Fibroblast of lung (primary cell): ENCODE measurements around the gene ANKS1B. TPM values are rescaled to one million over a fixed set of nuclear protein-coding genes. Genes with fewer than 3 reads are reported as not detected.

Experiments used
- DNase-seq, 2 donors: peaks; one replicate each; pipeline versions ENCODE4 v3.0.0 to v3.0.0-alpha.2; 2010; ENCODE audit warnings: low read depth in 2 of 2
- H2AFZ ChIP-seq: 2 replicates; pipeline ENCODE4 v1.5.1; 2012; ENCODE audit warnings: low read length, control low read depth, inconsistent platforms
- H3K27ac ChIP-seq: 2 replicates; pipeline ENCODE4 v1.5.1; 2011; ENCODE audit warnings: low read length, control low read depth; ENCODE audit not compliant: insufficient read depth
- H3K27me3 ChIP-seq: 2 replicates; pipeline ENCODE4 v1.5.1; 2011; ENCODE audit warnings: mild to moderate bottlenecking, low read length; ENCODE audit not compliant: control insufficient read depth, insufficient read depth
- H3K36me3 ChIP-seq: 2 replicates; pipeline ENCODE4 v1.5.1; 2011; ENCODE audit warnings: low read length; ENCODE audit not compliant: control insufficient read depth, insufficient read depth
- H3K4me1 ChIP-seq: 2 replicates; pipeline ENCODE4 v1.5.1; 2011; ENCODE audit warnings: low read length; ENCODE audit not compliant: control insufficient read depth, insufficient read depth; ENCODE audit errors: extremely low read depth
- H3K4me2 ChIP-seq: 2 replicates; pipeline ENCODE4 v1.5.1; 2011; ENCODE audit warnings: low read length, control low read depth; ENCODE audit not compliant: insufficient read depth; ENCODE audit errors: extremely low read depth
- H3K4me3 ChIP-seq, 4 experiments: fragments of 200-600 bp in 1 of 4; sonication (generic) in 1 of 4; replicated peaks in 1 of 4; 2 replicates each; pipeline ENCODE4 v1.5.1; 2011 to 2016; ENCODE audit warnings: low read length in 4 of 4, low read depth in 3 of 4, mild to moderate bottlenecking in 3 of 4, control low read depth in 2 of 4, inconsistent platforms in 1 of 4, mixed read lengths in 1 of 4; ENCODE audit not compliant: insufficient read depth in 1 of 4; ENCODE audit errors: control extremely low read depth in 1 of 4
- H3K79me2 ChIP-seq: 2 replicates; pipeline ENCODE4 v1.5.1; 2012; ENCODE audit warnings: mild to moderate bottlenecking, low read length, inconsistent platforms; ENCODE audit not compliant: control insufficient read depth, insufficient read depth
- H3K9ac ChIP-seq: 2 replicates; pipeline ENCODE4 v1.5.1; 2011; ENCODE audit warnings: mild to moderate bottlenecking, low read length, control low read depth; ENCODE audit not compliant: insufficient read depth
- H3K9me3 ChIP-seq: 2 replicates; pipeline ENCODE4 v1.5.1; 2012; ENCODE audit warnings: low read depth, low read length; ENCODE audit not compliant: control insufficient read depth, insufficient read depth
- H4K20me1 ChIP-seq: 2 replicates; pipeline ENCODE4 v1.5.1; 2011; ENCODE audit warnings: low read length; ENCODE audit not compliant: control insufficient read depth, insufficient read depth; ENCODE audit errors: extremely low read depth
- EZH2 ChIP-seq: IDR thresholded peaks from 2 replicates; pipeline ENCODE4 v1.5.1; 2012; ENCODE audit warnings: low read length, control low read depth, mild to moderate bottlenecking; ENCODE audit errors: missing control alignments
- polyA plus RNA-seq, 2 donors: library from polyadenylated mRNA; depleted of rRNA in 1 of 2; stranded (reverse) in 1 of 2; unstranded in 1 of 2; fragments of >200 nt; gene quantifications; 2 replicates each; pipeline ENCODE4 v1.2.1, GENCODE V29; 2011 to 2012; ENCODE audit warnings: missing spikeins in 1 of 2
- total RNA-seq: library from RNA; depleted of rRNA; stranded (reverse); fragments of >200 nt; gene quantifications from 2 replicates; pipeline ENCODE4 v1.2.1, GENCODE V29; 2014
- TF ChIP-seq, protein P1 (sequence below), 2 donors: IDR thresholded peaks in 1 of 2; conservative IDR thresholded peaks in 1 of 2; 1 replicate in 1 of 2; 2 replicates in 1 of 2; pipeline ENCODE4 v1.5.1; 2011 to 2012; ENCODE audit warnings: low read length in 2 of 2, control low read depth in 1 of 2, inconsistent platforms in 1 of 2, low read depth in 1 of 2, mild to moderate bottlenecking in 1 of 2

The ANKS1B gene
- total and polyA plus RNA-seq, 2 donors (not counting 1 experiment from before 2014, with no cell fraction given): 0.11 to 0.83 TPM

DNA sequence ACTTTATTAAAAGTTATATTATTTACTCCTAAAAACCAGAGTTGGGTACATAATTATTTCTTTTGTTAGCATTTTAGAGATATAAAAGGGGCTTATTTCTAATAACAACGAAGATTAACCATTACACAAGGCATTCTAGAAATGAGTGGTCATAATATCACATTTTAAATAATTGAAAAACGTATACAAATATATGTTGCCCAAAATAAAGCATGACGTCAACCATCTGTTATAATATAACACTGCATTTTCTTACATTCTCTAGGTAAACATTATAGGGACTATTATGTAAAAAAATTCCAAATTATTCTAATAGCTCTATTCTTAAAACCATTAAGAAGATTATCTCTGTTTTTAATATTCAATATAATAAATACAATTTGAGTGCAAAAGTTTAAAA is 792.2 kb downstream of the ANKS1B start:
- Histone ChIP-seq H3K27me3 (no peaks in the 10 kb centered on the region), H3K36me3 (no peaks in the 10 kb centered on the region), H4K20me1 (no peaks in the 10 kb centered on the region), H3K4me2 (no peak overlapping the region), H3K27ac (no peak overlapping the region), H3K9ac (no peak overlapping the region), H3K79me2 (no peaks in the 10 kb centered on the region), H3K9me3 (no peaks in the 10 kb centered on the region), H3K4me3 (no peak overlapping the region), H3K4me1 (no peaks in the 10 kb centered on the region), H2AFZ (no peak overlapping the region)
- no peak for TF ChIP-seq EZH2
- TF ChIP-seq, protein P1, sequence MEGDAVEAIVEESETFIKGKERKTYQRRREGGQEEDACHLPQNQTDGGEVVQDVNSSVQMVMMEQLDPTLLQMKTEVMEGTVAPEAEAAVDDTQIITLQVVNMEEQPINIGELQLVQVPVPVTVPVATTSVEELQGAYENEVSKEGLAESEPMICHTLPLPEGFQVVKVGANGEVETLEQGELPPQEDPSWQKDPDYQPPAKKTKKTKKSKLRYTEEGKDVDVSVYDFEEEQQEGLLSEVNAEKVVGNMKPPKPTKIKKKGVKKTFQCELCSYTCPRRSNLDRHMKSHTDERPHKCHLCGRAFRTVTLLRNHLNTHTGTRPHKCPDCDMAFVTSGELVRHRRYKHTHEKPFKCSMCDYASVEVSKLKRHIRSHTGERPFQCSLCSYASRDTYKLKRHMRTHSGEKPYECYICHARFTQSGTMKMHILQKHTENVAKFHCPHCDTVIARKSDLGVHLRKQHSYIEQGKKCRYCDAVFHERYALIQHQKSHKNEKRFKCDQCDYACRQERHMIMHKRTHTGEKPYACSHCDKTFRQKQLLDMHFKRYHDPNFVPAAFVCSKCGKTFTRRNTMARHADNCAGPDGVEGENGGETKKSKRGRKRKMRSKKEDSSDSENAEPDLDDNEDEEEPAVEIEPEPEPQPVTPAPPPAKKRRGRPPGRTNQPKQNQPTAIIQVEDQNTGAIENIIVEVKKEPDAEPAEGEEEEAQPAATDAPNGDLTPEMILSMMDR (conservative IDR thresholded peaks at IDR 0.05 in 1 of 2, IDR thresholded peaks at IDR 0.05 in 1 of 2; ENCODE audit: low read depth in 1 of 2, low read length in 2 of 2): no peak
- no peak for DNase-seq

DNA sequence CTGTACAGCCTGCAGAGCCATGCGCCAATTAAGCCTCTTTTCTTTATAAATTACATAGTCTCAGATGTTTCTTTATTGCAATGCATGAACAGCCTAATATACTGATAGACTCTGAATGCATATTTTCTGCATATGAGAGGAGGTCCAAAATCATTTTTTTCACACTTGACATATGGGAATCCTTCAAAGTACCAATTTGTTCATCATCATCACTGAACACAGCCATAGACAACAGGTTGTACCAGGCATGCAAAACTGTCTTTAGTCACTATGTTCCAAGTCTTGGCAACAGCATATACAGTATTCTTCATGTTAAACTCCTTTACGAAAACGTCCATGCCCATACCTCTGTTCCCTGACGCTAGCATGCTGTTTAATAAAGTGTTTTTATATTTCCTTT is 807.9 kb downstream of the ANKS1B start:
- no peak overlapping the region for H3K27ac ChIP-seq
- no peak for DNase-seq

DNA sequence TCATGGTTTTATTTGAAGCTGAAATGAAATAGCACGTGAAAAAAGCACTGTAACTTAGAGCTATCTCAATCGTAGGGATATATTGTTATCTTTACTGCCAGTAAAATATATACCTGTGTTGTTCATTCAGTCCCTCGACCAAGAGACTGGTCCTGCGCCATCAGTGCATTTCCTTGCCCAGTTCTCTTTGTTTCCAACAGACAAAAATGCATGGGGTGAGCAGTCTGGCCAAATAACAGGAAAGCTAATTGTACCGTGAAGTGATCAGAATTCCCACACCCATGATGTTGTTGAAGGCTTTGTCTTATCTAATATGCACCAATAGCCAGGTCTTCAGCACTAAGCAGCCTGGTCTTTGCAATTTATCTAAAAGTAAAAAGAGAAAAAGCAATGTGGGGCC is 814.3 kb downstream of the ANKS1B start:
- H3K4me3 ChIP-seq: no peak overlapping the region
- no peak overlapping the region for H3K4me2 ChIP-seq
- no peaks in the 10 kb centered on the region for H3K9me3 ChIP-seq
- H3K4me1 ChIP-seq: no peaks in the 10 kb centered on the region
- H3K9ac ChIP-seq: no peak overlapping the region
- H4K20me1 ChIP-seq: no peaks in the 10 kb centered on the region
- H3K79me2 ChIP-seq: no peaks in the 10 kb centered on the region
- DNase-seq: no peak
- no peaks in the 10 kb centered on the region for H3K27me3 ChIP-seq
- TF ChIP-seq, protein P1 (conservative IDR thresholded peaks at IDR 0.05 in 1 of 2, IDR thresholded peaks at IDR 0.05 in 1 of 2; ENCODE audit: low read depth in 1 of 2, low read length in 2 of 2): no peak
- TF ChIP-seq EZH2: no peak
- no peak overlapping the region for H3K27ac ChIP-seq
- no peaks in the 10 kb centered on the region for H3K36me3 ChIP-seq
- H2AFZ ChIP-seq: no peak overlapping the region

More for the DNA sequence above, 807.9 kb downstream of the ANKS1B start:
- Histone ChIP-seq H3K36me3 (no peaks in the 10 kb centered on the region), H4K20me1 (no peaks in the 10 kb centered on the region), H3K4me1 (no peaks in the 10 kb centered on the region), H3K9ac (no peak overlapping the region), H3K4me2 (no peak overlapping the region), H2AFZ (no peak overlapping the region), H3K27me3 (no peaks in the 10 kb centered on the region), H3K79me2 (no peaks in the 10 kb centered on the region), H3K9me3 (no peaks in the 10 kb centered on the region), H3K4me3 (no peak overlapping the region)
- TF ChIP-seq EZH2: no peak
- TF ChIP-seq, protein P1 (conservative IDR thresholded peaks at IDR 0.05 in 1 of 2, IDR thresholded peaks at IDR 0.05 in 1 of 2; ENCODE audit: low read depth in 1 of 2, low read length in 2 of 2): no peak
